Measurements from ENCODE around the gene SCP2.
"Not testable (repeated sequence)": the region's sequence is repeated elsewhere in the genome, so short reads cannot be mapped to it uniquely, and the experiment has no call there.

The SCP2 gene

DNA sequence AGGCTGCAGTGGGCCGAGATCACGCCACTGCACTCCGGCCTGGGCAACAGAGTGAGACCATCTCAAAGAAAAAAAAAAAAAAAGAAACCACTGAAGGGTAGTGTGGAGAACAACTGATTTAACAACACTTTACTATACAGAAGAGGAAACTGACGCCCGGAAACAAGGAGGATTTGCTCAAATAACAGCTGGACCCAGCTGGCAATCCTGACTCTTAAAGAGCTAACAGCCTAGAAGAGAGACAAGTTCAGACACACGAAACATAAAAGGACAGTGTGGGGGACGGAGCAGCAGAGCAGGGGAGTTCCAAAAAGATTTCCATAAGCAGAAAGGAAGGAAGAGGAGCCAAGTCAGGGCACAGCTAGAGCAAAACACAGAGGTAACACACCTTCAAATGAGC, 9.9 kb upstream of the SCP2 start:
- DNase-seq, result no peak

DNA sequence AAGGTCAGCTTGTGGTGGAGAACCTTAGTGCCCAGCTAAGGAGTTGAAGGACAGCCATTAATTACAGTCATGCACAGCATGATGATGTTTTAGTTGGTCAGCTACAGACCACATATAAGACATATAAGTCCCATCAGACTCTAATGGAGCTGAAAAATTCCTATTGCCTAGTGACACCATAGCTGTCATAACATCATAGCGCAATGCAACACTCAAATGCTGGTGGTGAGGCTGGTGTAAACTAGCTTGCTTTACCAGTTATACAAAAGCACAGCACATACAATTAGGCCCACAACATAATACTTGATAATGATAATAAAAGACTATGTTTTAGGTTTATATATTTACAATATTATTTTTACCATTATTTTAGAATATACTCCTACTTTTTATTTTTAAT, 9.5 kb upstream of the SCP2 start:
- no peak for DNase-seq

DNA sequence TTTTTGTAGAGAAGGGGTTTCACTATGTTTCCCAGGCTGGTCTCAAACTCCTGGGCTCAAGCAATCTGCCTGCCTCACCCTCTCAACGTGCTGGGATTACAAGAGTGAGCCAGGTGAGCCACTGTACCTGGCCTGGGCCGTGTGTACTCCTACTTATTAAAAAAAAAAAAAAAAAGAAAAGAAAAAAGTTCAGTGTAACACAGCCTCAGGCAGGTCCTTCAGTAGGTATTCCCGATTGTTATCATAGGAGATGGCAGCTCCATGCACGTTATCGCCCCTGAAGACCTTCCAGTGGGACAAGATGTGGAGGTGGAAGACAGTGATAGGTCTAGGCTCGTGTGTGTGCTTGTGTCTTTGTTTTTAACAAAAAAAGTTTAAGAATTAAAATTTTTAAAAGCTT, 8.9 kb upstream of the SCP2 start:
- DNase-seq, result no peak

DNA sequence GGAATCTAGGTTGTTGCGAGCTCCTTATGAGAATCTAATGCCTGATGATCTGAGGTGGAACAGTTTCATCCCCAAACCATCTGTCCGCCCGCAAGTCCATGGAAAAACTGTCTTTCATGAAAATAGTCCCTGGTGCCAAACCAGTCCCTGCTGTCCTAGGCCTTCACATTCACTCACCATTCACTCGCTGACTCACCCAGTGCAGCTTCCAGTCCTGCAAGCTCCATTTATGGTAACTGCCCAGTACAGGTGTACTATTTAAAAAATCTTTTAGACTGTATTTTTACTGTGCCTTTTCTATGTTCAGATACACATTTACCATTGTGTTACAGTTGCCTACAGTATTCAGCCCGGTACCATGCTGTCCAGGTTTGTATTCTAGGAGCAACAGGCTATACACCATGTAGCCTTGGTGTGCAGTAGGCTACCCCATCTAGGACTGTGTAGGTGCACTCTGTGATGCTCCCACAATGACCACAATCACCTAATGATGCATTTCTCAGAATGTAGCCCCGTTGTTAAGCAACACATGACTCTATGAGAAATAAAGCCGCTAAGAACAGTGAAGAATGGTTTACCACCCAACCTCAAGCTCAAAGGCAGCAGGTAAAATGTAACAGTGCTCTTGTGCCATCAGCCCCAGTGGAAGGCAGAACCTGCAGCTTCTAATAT, 7.9 kb upstream of the SCP2 start:
- DNase-seq, result no peak

DNA sequence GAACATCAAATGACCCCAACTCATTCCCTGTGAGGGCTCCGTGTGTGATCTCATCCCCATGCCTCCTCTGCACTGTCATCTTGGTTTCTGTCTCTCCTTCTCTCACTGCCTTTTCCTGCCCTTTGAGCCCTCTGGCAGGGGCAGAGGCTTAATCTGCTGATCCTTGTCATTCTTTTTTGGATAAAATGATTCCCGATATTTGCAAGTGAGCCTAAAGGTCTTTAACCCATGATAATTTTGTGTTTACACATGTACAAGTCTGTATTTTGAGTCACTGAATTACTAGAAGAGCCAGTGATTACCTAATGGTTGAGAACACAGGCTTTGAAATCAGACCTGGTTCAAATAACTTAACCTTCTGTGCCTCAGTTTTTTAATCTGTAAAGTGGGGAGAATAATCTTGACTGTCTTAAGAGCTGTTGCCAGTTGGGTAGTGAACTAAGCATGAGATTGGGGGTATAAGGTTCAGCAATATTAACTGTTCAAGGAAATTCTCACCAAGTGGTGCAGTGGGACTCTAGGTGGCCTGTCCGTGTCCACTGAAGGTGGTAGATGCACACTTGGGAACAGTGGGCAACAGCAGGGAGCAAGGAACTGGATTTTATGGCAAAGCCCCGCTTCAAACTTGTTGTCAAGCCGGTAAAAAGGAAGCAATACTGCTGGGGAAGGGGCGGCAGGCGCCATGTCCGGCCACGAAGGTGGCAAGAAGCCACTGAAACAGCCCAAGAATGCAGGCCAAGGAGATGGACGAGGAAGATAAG, 7.2 kb upstream of the SCP2 start:
- DNase-seq, result no peak

DNA sequence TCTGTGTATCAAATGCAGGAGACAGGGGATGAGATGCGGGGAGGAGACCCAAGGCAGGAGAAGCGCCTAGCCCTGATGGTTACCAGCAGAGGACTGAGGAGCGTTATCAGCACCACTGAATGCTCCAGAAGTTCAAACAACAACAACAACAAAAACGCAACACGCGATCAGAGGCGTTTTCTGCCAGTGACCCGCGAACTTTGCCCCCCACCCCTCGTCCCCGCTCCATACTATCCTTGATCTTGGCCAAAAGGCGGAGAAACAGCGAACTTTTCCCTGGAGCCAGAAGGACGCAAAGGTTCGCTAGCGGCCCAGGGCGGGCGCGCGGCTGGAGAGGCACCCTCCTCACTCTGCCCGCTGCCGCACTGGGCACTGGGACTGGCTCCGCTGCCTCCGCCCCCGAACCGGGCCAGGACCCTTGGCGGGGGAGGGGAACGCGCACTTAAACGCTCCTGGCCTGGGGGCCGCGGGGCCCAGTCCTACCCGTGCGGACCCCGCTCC, 6.2 kb upstream of the SCP2 start:
- DNase-seq, result no peak

DNA sequence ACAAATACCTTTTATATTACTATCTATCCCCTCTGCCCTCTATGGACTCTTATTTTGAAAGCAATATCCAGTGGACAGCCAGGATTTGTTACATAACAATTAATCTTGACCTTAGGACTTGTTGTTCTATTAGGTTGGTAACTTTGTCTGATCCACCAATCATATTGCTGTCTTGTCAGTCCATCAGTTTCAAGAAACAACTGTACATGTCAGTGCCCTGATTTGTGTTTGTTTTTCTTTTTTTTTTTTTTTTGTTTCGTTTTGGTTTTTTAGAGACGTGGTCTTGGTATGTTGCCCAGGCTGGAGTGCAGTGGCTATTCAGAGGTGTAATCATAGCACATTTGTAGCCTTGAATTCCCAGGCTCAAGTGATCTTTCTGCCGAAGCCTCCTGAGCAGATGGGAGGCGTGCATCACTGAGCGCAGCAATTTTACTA, 1.5 kb upstream of the SCP2 start:
- DNase-seq, result no peak

DNA sequence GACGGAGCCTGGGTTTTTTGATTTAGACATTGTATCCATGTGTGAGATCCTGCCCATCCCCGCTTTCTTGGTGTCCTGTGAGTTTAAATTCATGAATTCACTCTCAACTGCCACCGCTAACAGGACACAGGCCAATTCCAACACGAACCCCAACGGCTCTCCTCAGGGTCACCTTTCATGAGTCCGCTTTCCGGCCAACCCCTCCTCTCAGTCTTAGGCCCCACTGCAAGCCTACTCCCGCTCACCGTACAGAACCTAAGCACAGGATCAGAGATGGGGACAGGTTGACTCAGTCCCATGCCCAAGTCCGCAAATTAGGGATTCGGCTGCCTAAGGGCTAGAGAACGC, 238 bp upstream of the SCP2 start:
- DNase-seq, result no peak

DNA sequence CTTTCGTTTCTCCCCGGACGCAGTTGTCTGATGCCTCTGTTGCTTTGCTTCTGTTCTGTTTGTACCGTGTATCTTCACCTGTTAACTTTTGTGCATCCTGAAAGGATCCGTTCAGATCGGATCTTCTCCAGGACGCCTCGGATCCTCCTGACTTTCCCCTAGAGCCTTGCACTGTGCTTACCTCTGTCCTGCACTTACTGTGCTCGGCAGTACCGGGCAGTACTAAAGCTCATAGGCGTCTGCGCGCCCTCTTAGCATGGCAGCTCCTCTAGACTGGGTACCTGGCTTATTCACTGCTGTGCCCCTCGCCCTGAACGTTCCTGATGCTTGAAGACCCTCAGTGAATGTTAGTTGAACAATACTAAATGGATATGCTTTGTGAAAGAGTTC, 934 bp downstream of the SCP2 start:
- peak in 1 of 2 experiments; percentile 15 for DNase-seq

DNA sequence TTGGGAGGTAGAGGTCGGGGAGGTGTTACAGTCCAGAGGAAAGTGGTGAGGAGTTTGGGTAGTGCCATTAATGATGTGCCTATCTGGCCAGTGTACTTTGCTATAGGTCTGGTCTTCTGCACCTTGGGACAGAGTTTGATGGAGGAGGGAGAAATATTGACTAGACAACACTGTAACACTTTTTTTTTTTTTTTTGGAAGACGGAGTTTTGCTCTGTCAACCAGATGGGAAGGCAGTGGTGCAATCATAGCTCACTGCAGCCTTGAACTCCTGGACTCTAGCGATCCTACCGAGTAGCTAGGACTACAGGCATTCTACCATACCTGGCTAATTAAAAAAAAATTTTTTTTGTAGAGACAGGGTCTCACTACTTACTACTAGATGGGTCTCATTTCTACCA, 1.9 kb downstream of the SCP2 start:
- no peak for DNase-seq

DNA sequence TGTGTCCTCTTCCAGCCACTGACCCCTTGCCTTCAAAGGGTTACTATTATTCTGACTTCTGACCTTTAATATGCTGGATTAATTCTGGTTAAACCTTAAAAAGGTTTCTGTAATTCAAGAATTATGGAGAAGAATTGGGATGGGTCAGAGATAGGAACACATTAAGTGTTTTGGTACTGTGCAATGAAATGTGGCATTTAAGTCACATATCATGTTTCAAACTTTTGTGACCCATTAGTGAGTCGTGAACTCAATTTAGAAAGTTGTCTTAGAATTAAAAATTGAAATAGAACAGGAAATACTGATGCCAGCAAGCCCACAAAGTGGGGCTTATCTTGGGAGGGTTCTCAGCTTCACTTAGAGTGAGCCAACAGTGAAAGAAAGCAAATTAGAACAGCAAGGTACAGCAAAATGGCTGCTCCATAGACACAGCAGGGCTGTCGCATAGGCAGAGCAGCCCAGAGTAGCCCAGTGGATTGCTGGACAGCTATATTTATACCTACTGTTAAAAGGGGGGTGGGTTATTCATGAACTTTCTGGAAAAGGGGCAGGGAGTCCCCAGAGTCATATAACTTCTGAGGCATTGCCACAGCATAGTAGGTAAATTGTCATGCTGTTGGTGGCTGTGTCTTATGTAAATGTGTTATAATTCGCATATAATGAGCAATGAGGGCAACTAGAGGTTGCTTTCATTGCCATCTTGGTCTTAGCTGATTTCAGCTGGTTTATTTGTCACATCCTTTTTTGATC, 10.5 kb downstream of the SCP2 start:
- DNase-seq, result no peak

DNA sequence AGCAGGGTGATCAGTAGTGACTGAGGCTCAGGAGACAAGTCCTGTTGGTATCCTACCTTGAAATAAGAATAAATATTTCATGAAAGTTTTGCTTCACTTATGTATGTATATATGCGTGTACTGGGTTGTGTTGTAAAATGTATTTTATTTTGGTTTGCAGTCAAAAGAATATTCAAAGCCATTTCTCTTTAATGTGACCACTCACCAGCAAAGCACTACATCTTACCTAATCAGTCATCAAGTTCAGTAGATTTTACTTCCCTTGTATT, 11.0 kb downstream of the SCP2 start:
- no peak for DNase-seq

DNA sequence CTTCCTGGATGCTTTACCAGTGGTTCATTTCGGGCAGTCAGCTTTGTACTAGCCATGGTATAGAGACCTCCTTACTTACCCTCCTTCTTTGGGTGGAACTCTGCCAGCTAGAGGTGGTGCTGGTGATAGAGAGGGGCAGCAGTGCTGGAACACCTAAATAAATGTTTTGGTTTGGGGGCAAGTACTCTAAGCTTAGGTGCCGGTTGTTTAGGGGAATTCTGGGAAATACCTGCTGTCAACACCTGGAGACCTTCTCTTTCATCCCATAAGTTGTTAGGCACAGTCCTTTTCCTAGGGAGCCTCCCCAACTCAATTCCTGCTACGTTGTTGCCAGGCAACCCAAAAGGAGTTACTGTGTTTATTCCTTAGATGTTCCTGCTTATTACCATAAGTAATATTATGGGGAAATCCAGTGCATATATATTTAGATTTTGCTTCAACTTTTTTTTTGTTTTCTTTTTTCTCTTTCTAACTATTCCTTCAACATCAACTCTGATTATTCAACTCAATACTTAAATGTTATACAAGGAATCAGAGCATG, 16.9 kb downstream of the SCP2 start:
- no peak for DNase-seq

DNA sequence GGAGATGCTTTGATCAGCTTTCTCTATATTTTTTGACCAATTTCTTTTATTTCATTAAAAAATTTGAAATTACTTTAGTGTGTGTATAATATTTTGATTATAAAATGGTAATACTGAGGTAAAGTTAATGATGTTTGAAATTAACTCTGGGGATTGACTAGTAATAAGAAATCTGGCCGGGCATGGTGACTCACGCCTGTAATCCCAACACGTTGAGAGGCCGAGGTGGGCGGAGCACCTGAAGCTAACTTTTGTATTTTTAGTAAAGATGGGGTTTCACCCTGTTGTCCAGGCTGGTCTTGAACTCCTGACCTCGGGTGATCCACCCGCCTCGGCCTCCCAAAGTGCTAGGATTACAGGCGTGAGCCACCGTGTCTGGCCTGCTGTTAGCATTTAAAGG, 17.5 kb downstream of the SCP2 start:
- DNase-seq, result no peak

DNA sequence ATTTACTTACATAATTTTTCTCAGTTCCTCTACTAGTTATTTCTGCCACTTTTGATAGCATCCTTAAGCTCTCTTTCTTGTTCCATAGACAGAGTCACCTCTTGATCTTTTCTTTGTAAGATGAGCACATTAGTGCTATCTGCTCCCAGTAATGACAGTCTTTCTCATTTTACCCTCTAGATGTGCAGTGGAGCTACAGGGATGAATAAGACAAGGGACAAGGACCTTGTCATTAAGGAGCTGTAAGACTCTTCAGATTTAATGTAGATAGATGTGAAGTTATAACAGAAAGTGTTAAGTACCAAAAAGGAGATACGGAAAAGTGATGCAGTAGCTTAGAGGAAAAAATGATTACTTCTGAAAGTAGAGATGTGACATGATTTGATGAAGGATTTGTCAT, 20.4 kb downstream of the SCP2 start:
- DNase-seq, result no peak

DNA sequence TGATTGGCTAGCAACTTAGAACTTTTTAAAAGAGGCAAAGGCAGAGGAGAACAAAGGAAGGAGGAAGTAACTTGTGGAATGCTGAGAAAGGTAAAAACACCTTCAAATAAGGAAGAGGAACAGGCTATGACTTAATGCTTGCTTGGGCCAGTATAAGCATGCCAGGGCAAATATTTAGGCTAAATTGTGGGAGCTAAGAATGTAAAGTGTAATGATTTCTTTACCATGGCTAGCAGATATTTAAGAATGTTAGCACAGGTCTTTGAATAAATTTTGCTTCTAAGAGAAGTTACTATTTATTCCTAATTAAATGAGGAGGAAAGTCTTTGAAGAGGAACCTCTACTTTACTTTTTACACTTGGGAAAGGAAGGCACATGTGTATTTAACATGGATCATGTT, 22.5 kb downstream of the SCP2 start:
- not testable (repeated sequence) for DNase-seq

DNA sequence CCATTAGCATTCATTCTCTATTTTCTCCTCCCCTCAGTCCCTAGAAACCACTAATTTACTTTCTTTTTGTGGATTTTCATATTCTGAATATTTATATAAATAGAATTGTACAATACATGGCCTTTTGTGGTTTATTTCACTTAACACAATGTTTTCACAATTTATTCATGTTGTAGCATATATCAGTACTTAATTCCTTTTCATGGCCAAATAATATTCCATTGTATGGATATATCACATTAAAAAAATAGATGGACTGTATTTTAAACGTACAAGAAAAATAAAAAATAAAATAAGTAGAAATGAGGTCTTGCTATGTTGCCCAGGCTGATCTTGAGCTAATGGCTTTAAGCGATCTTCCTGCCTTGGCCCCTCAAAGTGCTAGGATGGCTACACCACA, 25.0 kb downstream of the SCP2 start:
- DNase-seq, result no peak

DNA sequence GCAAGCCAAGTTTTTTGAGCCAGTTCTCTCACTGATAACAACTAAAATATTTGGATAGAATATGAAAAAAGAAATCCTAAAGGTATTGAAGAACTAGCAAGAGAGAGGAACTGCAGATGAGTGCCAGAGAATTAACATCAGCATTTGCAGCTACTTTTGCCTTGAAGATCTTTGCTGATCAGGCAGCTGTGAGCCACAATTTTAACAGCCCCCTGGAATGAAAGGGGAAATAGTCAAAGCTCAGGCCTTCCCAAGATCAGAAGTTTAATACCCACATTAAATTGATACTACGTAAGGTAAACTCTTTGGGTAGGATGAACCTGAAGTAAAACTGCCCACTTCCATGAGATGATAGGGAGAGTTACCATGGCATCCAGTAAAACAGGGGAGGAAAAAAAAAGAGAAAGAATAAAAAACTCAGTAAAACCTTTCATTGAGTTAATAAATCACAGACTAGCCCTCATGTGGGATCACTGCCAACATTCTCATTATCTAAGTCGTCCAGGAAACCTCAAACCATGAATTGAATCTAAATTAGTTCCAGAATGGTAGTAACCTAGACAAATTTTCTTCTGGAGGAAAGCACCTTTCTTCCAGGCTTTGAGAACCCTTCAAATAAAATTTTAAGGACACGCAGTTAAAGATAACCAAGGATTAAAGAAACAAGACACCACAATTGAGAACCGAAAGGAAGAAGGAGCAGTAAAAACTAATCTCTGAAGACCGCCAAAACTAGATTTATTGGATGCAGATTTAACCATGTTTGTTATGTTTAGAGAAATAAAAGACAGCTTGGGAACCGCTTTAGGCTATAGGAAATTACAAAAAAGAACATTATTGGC, 28.3 kb downstream of the SCP2 start:
- peak; percentile 29 to 68 for DNase-seq

DNA sequence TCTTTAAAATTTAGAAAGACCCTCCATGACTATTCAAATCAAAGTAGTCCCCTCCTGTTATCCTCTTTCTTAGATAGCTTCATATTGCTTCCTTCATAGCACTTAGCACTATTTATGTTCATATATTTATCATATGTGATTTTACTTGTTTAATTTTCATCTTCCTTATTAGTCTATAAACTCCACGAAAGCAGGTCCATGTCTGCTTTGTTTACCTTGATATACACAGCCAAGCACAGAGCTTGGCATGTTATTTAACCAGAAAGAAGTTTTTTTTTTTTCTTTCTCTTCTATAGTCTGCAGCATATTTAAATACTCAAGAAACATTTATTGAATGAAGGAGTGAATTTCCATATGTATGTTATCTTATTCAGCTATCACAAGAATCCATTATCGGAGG, 36.0 kb downstream of the SCP2 start:
- DNase-seq, result no peak

DNA sequence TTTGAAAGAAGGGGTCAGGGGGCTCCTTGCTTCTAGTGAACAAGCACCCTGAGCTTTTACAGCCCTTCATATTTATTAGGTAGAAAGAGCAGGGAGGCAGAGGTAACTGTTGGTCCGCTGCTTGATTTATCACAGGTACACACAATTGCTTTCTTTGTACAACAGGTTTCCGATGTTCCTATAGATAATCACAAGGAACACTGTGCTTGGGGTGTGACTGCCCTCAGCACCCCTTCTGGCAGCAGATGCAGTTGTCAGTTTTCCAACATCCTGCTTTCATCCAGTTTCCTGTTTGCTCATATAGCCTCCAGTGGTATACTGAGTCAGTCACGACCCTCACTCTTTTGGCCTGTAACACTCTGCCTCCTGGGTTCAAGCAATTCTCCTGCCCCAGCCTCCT, 40.6 kb downstream of the SCP2 start:
- DNase-seq, result no peak

DNA sequence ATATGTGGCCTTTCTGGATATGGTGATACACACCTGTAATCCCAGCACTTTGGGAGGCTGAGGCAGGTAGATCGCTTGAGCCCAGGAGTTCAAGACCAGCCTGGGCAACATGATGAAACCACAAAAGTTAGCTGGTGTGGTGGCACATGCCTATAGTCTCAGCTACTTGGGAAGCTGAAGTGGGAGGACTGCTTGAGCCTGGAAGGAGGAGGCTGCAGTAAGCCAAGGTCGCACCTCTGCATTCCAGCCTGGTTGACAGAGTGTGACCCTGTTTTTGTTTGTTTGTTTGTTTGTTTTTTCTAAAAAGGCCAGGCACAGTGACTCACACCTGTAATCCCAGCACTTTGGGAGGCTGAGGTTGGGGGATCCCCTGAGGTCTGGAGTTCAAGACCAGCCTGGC, 42.2 kb downstream of the SCP2 start:
- not testable (repeated sequence) for DNase-seq

DNA sequence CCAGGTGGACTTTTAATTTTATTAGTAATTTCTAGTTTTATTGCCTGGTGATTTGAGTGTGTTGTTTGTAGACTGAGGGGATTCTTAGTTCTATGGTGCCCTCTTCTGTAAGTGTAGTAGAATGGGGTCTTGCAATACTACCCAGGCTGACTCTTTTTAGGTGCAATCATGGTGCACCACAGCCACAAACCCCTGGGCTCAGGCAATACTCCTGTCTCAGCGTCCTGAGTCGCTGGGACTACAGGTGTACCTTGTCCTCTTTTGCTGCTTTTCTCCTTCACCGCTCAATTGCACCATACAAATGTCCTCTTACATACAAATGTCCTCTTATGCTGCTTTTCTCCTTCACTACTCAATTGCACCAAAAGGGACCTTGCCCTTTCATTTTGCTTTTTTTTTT, 43.1 kb downstream of the SCP2 start:
- no peak for DNase-seq

DNA sequence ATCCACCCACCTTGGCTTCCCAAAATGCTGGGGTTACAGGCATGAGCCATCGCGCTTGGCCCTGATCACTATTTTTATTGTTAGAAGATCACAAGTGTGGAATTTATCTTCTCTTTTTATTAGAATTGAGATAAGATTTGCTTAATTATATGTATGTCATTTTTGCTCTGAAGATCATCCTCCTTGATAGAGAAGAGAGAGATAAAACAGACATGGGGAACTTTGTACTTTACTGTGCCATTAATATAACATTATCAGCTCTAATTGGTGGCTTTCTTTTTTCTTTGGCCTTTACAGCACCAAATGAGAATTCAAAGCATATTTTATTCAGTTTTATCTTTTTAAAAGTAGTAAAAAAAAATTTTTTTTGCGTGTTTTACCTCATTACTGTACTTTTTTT, 46.8 kb downstream of the SCP2 start:
- no peak for DNase-seq
